ENCODE measurements around the gene SBNO2. TPM values are rescaled to one million over a fixed set of nuclear protein-coding genes. Genes with fewer than 3 reads are reported as not detected.

SBNO2 gene
- total RNA-seq, 1 donor from 2014 or later = 120 TPM

DNA sequence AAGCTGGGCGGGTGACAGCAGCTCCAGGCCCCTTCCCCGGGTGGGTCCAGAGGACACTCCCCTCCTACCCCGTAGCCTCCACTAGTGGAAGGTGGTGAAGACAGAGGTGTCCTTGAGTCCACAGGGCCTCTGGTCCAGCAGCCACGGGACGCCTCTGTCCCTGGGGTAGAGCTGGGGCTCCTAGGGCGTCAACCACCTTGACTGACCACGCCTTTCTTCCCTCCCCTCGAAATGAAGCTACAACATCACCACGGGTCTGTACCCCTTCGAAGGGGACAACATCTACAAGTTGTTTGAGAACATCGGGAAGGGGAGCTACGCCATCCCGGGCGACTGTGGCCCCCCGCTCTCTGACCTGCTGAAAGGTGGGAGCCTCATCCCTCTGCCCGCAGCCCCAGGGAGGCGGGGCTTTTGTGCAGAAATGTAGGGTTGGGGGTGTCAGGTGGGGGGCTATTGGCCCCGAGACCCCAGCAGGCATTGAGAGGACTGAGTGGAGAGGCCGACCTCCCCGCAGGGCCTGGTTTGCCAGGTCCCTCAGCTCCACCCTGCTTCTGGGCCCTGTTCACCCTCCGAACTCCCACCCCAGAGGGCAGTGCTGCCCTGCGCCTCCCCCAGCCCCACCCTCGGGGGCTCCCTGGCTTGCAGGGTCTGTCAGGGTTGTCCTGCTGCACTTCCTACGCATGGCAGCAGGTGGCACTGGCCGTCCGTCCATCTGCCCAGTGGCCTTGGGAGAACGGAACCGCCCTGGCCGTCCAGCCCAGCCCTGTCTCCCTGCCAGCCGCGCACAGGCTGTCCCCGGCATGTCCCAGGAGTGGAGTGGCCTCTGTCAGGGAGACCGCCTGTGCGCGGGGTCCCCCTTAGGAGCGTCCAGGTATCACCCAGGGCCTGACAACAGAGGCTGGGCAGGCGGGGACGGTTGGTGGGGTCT lies 47.2 kb upstream of the SBNO2 start:
- H3K4me1 ChIP-seq = peaks cover 7 to 38% of the 10 kb centered on the region in 2 donors
- TF ChIP-seq, protein P1, sequence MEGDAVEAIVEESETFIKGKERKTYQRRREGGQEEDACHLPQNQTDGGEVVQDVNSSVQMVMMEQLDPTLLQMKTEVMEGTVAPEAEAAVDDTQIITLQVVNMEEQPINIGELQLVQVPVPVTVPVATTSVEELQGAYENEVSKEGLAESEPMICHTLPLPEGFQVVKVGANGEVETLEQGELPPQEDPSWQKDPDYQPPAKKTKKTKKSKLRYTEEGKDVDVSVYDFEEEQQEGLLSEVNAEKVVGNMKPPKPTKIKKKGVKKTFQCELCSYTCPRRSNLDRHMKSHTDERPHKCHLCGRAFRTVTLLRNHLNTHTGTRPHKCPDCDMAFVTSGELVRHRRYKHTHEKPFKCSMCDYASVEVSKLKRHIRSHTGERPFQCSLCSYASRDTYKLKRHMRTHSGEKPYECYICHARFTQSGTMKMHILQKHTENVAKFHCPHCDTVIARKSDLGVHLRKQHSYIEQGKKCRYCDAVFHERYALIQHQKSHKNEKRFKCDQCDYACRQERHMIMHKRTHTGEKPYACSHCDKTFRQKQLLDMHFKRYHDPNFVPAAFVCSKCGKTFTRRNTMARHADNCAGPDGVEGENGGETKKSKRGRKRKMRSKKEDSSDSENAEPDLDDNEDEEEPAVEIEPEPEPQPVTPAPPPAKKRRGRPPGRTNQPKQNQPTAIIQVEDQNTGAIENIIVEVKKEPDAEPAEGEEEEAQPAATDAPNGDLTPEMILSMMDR (IDR thresholded peaks at IDR 0.05) = peak; percentile 63 to 80 (median 74)

DNA sequence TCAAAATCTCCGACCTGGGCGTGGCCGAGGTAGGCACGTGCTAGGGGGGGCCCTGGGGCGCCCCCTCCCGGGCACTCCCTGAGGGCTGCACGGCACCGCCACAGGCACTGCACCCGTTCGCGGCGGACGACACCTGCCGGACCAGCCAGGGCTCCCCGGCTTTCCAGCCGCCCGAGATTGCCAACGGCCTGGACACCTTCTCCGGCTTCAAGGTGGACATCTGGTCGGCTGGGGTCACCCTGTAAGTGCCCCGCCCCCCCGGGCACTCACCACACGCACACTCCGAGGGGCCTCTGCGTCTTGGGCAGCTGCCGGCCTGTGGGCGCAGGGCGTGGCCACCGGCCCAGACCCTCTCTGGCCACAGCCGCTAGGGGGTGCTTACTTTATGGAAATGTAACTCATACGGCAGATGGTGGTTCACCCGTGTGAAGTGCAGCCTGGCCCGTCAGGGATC lies 46.4 kb upstream of the SBNO2 start:
- Histone ChIP-seq H3K4me3 (no peak overlapping the region), H3K27ac (peak overlapping the region; percentile 12 to 32), H3K9me3 (no peaks in the 10 kb centered on the region), H3K27me3 (no peaks in the 10 kb centered on the region), H3K36me3 (peaks cover 44 to 49% of the 10 kb centered on the region in 2 donors), H3K4me1 (peaks cover 14 to 45% of the 10 kb centered on the region in 2 donors)
- intact Hi-C loops (cut with DNase I) = loop anchor here (2.0 kb wide), 1 partner anchor 46 kb away; no protein-coding TSS in a partner anchor
- DNase-seq (ENCODE audit: low spot score in 2 of 2) = no peak
- TF ChIP-seq, protein P1 (IDR thresholded peaks at IDR 0.05) = no peak

More for the DNA sequence above, 47.2 kb upstream of the SBNO2 start:
- H3K4me3 ChIP-seq = no peak overlapping the region
- no peaks in the 10 kb centered on the region for H3K9me3 ChIP-seq
- H3K27me3 ChIP-seq = no peaks in the 10 kb centered on the region
- H3K27ac ChIP-seq = peak overlapping the region; percentile 12 to 57
- intact Hi-C loops (cut with DNase I) = loop anchor here (1.0 to 2.0 kb wide), 2 partner anchors 19 to 46 kb away; no protein-coding TSS in a partner anchor
- H3K36me3 ChIP-seq = peaks cover 48 to 57% of the 10 kb centered on the region in 2 donors
- peak in 1 of 2 donors; percentile 83 for DNase-seq (ENCODE audit: low spot score in 2 of 2)

DNA sequence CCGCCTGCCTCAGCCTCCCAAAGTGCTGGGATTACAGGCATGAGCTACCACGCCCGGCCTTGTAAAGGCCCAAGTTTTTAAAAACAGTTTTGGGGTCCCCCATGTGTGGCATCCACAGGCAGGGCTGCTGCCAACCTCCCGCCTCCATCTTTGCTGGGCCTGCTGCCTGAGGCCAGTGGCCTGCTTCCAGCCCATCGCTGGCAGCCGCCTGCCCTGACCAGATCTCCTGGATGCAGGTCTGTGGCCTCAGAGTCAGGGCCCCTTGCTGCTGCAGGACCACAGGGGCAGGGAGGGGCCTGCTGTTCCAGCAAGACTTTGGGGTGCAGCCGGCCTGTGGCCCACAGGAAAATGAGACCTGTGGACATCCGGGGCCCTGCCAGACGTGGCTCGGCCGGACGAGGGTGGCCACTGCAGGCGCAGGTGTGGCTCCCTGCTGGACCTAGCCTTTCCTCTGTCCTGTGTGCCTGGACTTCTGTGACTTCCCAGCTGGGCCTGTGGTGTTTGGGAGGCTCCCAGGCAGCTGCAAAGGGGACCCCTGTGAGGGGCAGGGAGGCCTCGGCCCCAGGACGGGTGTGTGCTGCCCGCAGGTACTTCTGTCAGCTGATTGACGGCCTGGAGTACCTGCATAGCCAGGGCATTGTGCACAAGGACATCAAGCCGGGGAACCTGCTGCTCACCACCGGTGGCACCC lies 45.9 kb upstream of the SBNO2 start:
- Histone ChIP-seq H3K27me3 (no peaks in the 10 kb centered on the region), H3K4me3 (no peak overlapping the region), H3K36me3 (peaks cover 40 to 44% of the 10 kb centered on the region in 2 donors), H3K4me1 (peaks cover 17 to 51% of the 10 kb centered on the region in 2 donors), H3K9me3 (no peaks in the 10 kb centered on the region), H3K27ac (peak overlapping the region; percentile 32 to 98)
- TF ChIP-seq, protein P1 (IDR thresholded peaks at IDR 0.05) = no peak
- no peak for DNase-seq (ENCODE audit: low spot score in 2 of 2)
- intact Hi-C loops (cut with DNase I) = loop anchor here (2.0 to 10.0 kb wide), 2 partner anchors 47 to 295 kb away; partner anchors contain the start of gene ARID3A

DNA sequence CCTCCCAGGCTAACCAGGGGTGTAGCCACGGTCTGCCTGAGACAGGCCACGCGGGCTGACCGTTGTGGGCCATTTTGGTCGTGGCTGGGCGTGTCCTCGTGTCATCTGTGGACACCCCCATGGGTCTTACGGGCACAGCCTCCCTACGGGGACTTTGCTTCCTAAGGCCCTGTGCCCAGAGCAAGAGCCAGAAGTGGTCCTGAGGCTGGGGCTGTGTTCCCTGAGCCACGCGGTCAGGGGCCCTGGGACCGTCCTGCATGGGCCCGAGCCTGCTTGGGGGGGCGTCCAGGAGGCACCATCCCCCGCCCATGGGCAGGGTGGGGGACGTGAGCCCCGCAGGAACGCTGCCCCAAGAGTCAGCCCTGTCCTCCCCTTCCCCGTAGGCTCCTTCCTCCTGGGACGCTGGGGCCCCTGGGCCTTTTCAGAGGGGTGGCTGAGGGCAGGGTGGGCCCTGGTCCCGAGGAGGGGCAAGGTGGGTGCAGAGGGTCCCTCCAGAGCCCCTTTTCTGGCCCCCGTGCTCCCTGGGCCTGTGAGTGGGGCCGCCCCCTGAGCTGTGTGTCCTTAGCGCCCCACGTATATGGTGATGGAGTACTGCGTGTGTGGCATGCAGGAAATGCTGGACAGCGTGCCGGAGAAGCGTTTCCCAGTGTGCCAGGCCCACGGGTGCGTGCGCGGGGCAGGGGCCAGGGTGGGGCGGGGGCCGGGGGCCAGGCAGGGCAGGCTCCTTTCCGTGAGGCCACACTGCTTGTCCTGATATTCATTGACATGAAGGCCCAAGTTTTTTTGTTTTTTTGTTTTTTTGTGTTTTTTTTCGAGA lies 44.9 kb upstream of the SBNO2 start:
- Histone ChIP-seq H3K36me3 (peaks cover 31 to 36% of the 10 kb centered on the region in 2 donors), H3K4me3 (no peak overlapping the region), H3K9me3 (no peaks in the 10 kb centered on the region), H3K27me3 (no peaks in the 10 kb centered on the region), H3K4me1 (peaks cover 25 to 58% of the 10 kb centered on the region in 2 donors), H3K27ac (peak overlapping the region; percentile 92 to 98)
- DNase-seq (ENCODE audit: low spot score in 2 of 2) = no peak
- TF ChIP-seq, protein P1 (IDR thresholded peaks at IDR 0.05) = no peak
- intact Hi-C loops (cut with DNase I) = loop anchor here (10.0 kb wide), 1 partner anchor 294 kb away; the partner anchor contains the start of gene ARID3A

DNA sequence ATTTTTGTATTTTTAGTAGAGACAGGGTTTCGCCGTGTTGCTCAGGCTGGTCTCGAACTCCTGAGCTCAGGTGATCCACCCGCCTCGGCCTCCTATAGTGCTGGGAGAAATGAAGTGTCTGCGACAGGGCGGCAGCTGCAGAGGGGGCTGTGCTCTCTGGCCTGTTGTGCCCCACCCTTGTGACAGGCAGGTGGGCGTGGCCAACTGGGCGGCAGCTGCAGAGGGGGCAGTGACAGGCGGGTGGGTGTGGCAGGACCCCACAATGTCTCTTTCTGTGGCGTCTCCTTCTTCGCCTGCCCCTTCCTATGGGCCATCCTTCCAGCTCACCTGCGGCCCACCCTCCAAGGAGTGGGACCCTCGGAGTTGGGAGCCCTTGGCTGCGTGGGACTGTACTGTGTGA lies 43.3 kb upstream of the SBNO2 start:
- H3K4me1 ChIP-seq = peaks cover 30 to 66% of the 10 kb centered on the region in 2 donors
- H3K9me3 ChIP-seq = no peaks in the 10 kb centered on the region
- TF ChIP-seq, protein P1 (IDR thresholded peaks at IDR 0.05) = no peak
- peak overlapping the region; percentile 92 to 98 for H3K27ac ChIP-seq
- H3K36me3 ChIP-seq = peaks cover 20% of the 10 kb centered on the region in 2 donors
- intact Hi-C loops (cut with DNase I) = loop anchor here (10.0 kb wide), 1 partner anchor 293 kb away; the partner anchor contains the start of gene ARID3A
- no peak overlapping the region for H3K4me3 ChIP-seq
- DNase-seq (ENCODE audit: low spot score in 2 of 2) = no peak
- H3K27me3 ChIP-seq = no peaks in the 10 kb centered on the region
